ENCODE results near the gene RESP18. TPM values are rescaled to one million over a fixed set of nuclear protein-coding genes. Genes with fewer than 3 reads are reported as not detected.

Gene RESP18
- total and polyA plus RNA-seq, 2 of the 4 experiments (the other 2 are of a cell fraction) = not detected

DNA sequence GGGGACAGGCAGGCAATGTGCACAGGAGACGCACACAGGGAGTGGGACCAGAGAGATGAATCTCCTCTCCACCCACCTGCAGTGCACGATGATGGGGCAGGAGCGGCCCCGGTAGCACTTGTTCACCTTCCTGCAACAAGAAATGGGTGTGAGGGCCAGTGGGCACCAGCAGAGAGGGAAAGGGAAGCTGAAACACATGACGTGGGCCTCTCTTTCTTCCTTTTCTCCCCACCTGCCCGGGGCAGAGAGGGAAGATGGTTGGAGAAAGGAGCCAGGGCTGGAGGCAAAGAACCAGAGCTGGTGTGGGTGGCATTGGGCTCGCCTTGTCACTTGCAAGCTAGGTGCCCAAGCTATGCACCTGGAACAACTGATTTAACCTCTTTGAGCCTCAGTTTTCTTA is 41.1 kb downstream of the RESP18 start:
- no CpG with 5 or more reads among the region's 7 CpGs for WGBS, 2 experiments (ENCODE audit: extremely low coverage in 2 of 2, insufficient read length in 1 of 2)
- no peak overlapping the region for H3K23ac ChIP-seq (ENCODE audit: low read depth, low read length)
- no peak overlapping the region for H3K56ac ChIP-seq (ENCODE audit: extremely low read depth, insufficient read depth, low read length)
- no peak overlapping the region for H2BK20ac ChIP-seq (ENCODE audit: low read depth, low read length)
- no peak overlapping the region for H3K4me3 ChIP-seq (ENCODE audit: insufficient read depth, low read depth, low read length)
- no peak overlapping the region for H4K8ac ChIP-seq (ENCODE audit: low read depth in 2 of 2, low read length in 2 of 2)
- no peak overlapping the region for H2BK15ac ChIP-seq (ENCODE audit: low read depth, low read length)
- peaks cover 17% of the 10 kb centered on the region for H3K4me1 ChIP-seq (ENCODE audit: control insufficient read depth, insufficient read depth, low read length)
- no peak overlapping the region for H4K5ac ChIP-seq (ENCODE audit: low read depth, low read length)
- H2BK5ac ChIP-seq (ENCODE audit: low read depth, low read length, poor library complexity, severe bottlenecking) = no peak overlapping the region
- no peaks in the 10 kb centered on the region for H3K79me1 ChIP-seq (ENCODE audit: low read depth in 1 of 2, low read length in 2 of 2)
- no peak for TF ChIP-seq MAZ (IDR thresholded peaks at IDR 0.05; ENCODE audit: borderline replicate concordance, low read depth, low read length)
- H3K18ac ChIP-seq (ENCODE audit: low read depth, low read length) = no peak overlapping the region
- in situ Hi-C loops (cut with MboI; ENCODE audit: low sequenced_read_pairs) = no loop called here
- POLR2A ChIA-PET (ENCODE audit: unreplicated experiment) = no interaction called here
- peaks cover 11% of the 10 kb centered on the region; the same call in 1 of the 2 replicates for H3K9me1 ChIP-seq (ENCODE audit: insufficient read depth, low read length)
- no peak overlapping the region for H2BK120ac ChIP-seq (ENCODE audit: low read depth, low read length)
- CTCF ChIA-PET = interaction anchor here (0.6 kb wide), 1 partner anchor 61 kb away, joined by 3 read pairs; no protein-coding TSS in a partner anchor
- no peak overlapping the region for H2AFZ ChIP-seq (replicated peaks; ENCODE audit: low read length, poor library complexity)
- peaks cover 4% of the 10 kb centered on the region; the same call in 1 of the 2 replicates for H4K20me1 ChIP-seq (ENCODE audit: insufficient read depth, low read length)
- dilution Hi-C loops (cut with HindIII; ENCODE audit: low sequenced_read_pairs, unreplicated experiment) = no loop called here
- H3K4ac ChIP-seq (ENCODE audit: low read depth, low read length) = no peak overlapping the region
- H3K9ac ChIP-seq (ENCODE audit: low read depth, low read length) = no peak overlapping the region
- H4K91ac ChIP-seq (ENCODE audit: insufficient read depth, low read depth, low read length) = no peak overlapping the region
- no peak overlapping the region for H3K4me2 ChIP-seq (ENCODE audit: low read depth, low read length)
- H2AK5ac ChIP-seq (ENCODE audit: low read depth, low read length) = no peak overlapping the region
- H3K14ac ChIP-seq (replicated peaks; ENCODE audit: low read depth, low read length) = no peak overlapping the region
- BruUV-seq (replicated peaks) = no TSS peak
- no peak for DNase-seq
- intact Hi-C loops (cut with micrococcal nuclease) = no loop called here
- H3K9me3 ChIP-seq (ENCODE audit: control insufficient read depth, insufficient read depth, low read length) = no peaks in the 10 kb centered on the region
- no peak for ATAC-seq (ENCODE audit: low read depth)
- no peaks in the 10 kb centered on the region for H3K27me3 ChIP-seq (ENCODE audit: control insufficient read depth, insufficient read depth, low read length)
- H2AK9ac ChIP-seq (replicated peaks; ENCODE audit: low read depth, low read length, poor library complexity) = no peak overlapping the region
- no peak overlapping the region for H3K27ac ChIP-seq (ENCODE audit: insufficient read depth, low read length)
- peaks cover 6% of the 10 kb centered on the region; the same call in 1 of the 2 replicates for H3K36me3 ChIP-seq (ENCODE audit: control insufficient read depth, insufficient read depth, low read length)

All from IMR-90 (cell line).